Measurements from ENCODE around the gene HMGCS2.

DNA sequence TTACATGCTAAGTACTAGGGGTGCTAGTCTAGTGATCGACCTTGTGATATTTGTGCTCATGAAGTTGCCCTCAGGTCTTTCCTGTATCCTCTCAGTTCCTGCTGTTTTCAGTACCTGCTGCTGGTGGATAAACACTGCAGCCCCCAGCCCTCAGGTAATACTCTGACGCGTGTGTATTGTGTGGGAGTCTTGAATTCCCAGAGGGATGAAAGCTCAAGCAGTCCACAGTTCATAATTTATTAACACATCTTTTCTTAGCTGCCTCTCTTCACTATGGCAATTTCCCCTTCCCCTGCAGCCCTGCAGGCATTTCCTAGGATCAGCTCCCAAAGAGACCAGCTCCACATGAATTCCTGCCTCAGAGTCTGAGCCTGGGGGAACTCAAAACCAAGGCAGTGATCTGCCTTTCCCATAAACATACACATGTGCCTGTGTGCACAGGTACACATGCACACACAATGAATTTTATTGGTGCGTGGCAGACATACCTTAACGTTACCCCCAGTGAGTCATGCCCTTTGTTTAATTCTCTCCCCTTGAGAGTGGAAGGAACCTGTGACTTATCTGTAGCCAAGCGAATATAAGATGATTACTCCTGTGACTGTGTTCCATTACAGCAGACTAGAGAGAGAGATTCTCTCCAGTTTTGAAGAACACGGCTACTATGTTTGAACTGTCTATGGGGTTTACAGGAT lies 14.1 kb upstream of the HMGCS2 start:
- TF ChIP-seq POLR2A (IDR thresholded peaks at IDR 0.05): no peak
- TF ChIP-seq, protein P1, sequence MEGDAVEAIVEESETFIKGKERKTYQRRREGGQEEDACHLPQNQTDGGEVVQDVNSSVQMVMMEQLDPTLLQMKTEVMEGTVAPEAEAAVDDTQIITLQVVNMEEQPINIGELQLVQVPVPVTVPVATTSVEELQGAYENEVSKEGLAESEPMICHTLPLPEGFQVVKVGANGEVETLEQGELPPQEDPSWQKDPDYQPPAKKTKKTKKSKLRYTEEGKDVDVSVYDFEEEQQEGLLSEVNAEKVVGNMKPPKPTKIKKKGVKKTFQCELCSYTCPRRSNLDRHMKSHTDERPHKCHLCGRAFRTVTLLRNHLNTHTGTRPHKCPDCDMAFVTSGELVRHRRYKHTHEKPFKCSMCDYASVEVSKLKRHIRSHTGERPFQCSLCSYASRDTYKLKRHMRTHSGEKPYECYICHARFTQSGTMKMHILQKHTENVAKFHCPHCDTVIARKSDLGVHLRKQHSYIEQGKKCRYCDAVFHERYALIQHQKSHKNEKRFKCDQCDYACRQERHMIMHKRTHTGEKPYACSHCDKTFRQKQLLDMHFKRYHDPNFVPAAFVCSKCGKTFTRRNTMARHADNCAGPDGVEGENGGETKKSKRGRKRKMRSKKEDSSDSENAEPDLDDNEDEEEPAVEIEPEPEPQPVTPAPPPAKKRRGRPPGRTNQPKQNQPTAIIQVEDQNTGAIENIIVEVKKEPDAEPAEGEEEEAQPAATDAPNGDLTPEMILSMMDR (IDR thresholded peaks at IDR 0.05): no peak
- no peak for TF ChIP-seq EP300 (IDR thresholded peaks at IDR 0.05)

Measured in upper lobe of left lung (tissue), 4 donors.